GM18861 (cell line): ENCODE measurements around the gene SERPINB10.

Experiments used
- ATAC-seq: cut with Tn5 transposase; IDR thresholded peaks from one replicate; pipeline ENCODE4 v1.9.1; 2021; ENCODE audit not compliant: unreplicated experiment

The SERPINB10 gene

GRCh38 chr18:63977040-63977439, 69.3 kb downstream of the SERPINB10 start:
- no peak for ATAC-seq

- ATAC-seq = peak; percentile 75
Observed at GRCh38 chr18:63979409-63979920, 71.7 kb downstream of the SERPINB10 start.

GRCh38 chr18:63980027-63980426, 72.3 kb downstream of the SERPINB10 start:
- no peak for ATAC-seq

- no peak for ATAC-seq
Observed at GRCh38 chr18:63980896-63981460, 73.2 kb downstream of the SERPINB10 start.

- ATAC-seq = no peak
Observed at GRCh38 chr18:63981719-63982118, 74.0 kb downstream of the SERPINB10 start.

GRCh38 chr18:63982361-63982760, 74.6 kb downstream of the SERPINB10 start:
- ATAC-seq = no peak
